ENCODE measurements around the gene TBC1D5. TPM values are rescaled to one million over a fixed set of nuclear protein-coding genes. Genes with fewer than 3 reads are reported as not detected.

The TBC1D5 gene
- total RNA-seq, 1 donor from 2014 or later = 75.6 TPM

GRCh38 chr3:17489139-17489538 lies 253.3 kb downstream of the TBC1D5 start:
- Histone ChIP-seq H3K4me3 (no peak overlapping the region), H3K27me3 (ENCODE audit: low read depth) (no peaks in the 10 kb centered on the region), H3K36me3 (no peaks in the 10 kb centered on the region), H3K4me1 (no peaks in the 10 kb centered on the region), H3K9me3 (peaks cover 6% of the 10 kb centered on the region), H3K27ac (no peak overlapping the region)
- ATAC-seq (no peak), DNase-seq (no peak)
- intact Hi-C loops (cut with DNase I) = no loop called here
- TF ChIP-seq CTCF (IDR thresholded peaks at IDR 0.05) = no peak

- intact Hi-C loops (cut with DNase I) = no loop called here
- H3K27me3 ChIP-seq (ENCODE audit: low read depth) = no peaks in the 10 kb centered on the region
- peak in 1 of 2 donors; percentile 48 for ATAC-seq
- no peak for TF ChIP-seq CTCF (IDR thresholded peaks at IDR 0.05)
- H3K4me1 ChIP-seq = no peaks in the 10 kb centered on the region
- no peak for DNase-seq
- H3K4me3 ChIP-seq = no peak overlapping the region
- H3K27ac ChIP-seq = no peak overlapping the region
- H3K9me3 ChIP-seq = no peaks in the 10 kb centered on the region
- H3K36me3 ChIP-seq = no peaks in the 10 kb centered on the region
Observed at GRCh38 chr3:17481116-17481515, 261.3 kb downstream of the TBC1D5 start.

DNA sequence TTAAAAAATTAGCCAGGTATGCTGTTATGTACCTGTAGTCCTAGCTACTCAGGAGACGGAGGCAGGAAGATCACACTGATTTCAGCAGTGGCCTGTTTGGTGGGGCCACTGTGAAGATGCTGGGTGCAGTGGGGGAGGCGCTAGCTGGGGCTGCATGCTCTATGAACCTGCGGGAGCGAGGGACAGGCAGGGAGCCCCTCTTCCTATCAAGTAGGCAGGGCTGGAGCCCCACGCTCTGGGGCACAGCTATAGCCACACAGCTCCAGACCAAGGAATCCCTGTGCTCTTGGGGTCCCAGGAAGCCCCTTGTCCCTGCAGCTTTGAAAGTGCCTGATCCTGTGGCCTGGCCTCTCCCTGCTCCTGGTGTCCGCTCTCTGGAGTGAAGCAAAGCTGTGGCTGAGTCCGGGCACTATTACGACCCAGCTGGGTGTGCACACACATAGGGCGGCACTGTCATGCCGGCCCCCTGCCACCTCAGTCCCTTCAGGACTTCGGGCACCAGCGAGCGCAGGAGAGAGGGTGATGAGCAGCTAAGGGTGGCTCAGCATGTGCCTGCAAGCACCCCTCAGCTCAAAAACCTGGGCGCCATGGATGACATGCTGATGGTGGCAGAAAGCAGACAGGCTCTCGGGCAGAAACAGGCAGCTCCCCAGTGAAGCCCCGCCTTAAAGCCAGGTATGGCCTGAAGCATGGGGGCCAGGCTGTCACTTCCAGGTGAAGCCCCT lies 262.6 kb downstream of the TBC1D5 start:
- Histone ChIP-seq H3K4me1 (no peaks in the 10 kb centered on the region), H3K9me3 (no peaks in the 10 kb centered on the region), H3K27me3 (ENCODE audit: low read depth) (no peaks in the 10 kb centered on the region), H3K36me3 (no peaks in the 10 kb centered on the region), H3K27ac (no peak overlapping the region), H3K4me3 (no peak overlapping the region)
- intact Hi-C loops (cut with DNase I) = no loop called here
- no peak for ATAC-seq
- TF ChIP-seq CTCF (IDR thresholded peaks at IDR 0.05) = no peak
- peak; percentile 30 for DNase-seq

GRCh38 chr3:17478673-17479072 lies 263.8 kb downstream of the TBC1D5 start:
- intact Hi-C loops (cut with DNase I) = no loop called here

DNA sequence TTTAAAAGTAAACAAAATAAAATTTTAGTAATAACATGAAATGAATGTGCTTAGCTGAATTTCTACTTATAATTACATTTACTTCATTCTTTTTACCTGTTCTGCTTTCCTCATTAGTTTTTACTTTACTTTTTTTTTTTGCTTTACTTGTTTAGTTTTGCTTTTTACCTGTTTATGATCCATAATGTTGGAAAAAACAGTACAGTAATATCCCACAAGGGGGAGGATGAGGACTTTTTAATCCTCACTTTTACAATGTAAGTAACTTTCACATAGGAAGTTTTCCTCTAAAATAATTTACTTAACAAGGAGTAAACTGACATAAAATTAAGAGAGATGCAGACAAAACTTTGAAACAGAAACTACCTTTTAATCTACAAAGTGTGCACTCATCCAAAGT lies 268.7 kb downstream of the TBC1D5 start:
- H3K4me1 ChIP-seq = no peaks in the 10 kb centered on the region
- TF ChIP-seq CTCF (IDR thresholded peaks at IDR 0.05) = no peak
- ATAC-seq (no peak), DNase-seq (no peak)
- intact Hi-C loops (cut with DNase I) = no loop called here
- H3K36me3 ChIP-seq = no peaks in the 10 kb centered on the region
- H3K4me3 ChIP-seq = no peak overlapping the region
- no peak overlapping the region for H3K27ac ChIP-seq
- H3K27me3 ChIP-seq (ENCODE audit: low read depth) = no peaks in the 10 kb centered on the region
- H3K9me3 ChIP-seq = no peaks in the 10 kb centered on the region

More at GRCh38 chr3:17478673-17479072, 263.8 kb downstream of the TBC1D5 start:
- TF ChIP-seq CTCF (IDR thresholded peaks at IDR 0.05) = no peak
- no peaks in the 10 kb centered on the region for H3K9me3 ChIP-seq
- no peaks in the 10 kb centered on the region for H3K27me3 ChIP-seq (ENCODE audit: low read depth)
- no peak overlapping the region for H3K27ac ChIP-seq
- no peak overlapping the region for H3K4me3 ChIP-seq
- no peak for ATAC-seq
- DNase-seq = no peak
- H3K4me1 ChIP-seq = no peaks in the 10 kb centered on the region
- H3K36me3 ChIP-seq = no peaks in the 10 kb centered on the region
